Parathyroid adenoma (tissue), 2 donors: Measurements from ENCODE around the gene ZBTB3.

ENCODE experiments used
- H2AFZ ChIP-seq: fragments of 300-600 bp; sonication (generic); one replicate; pipeline ENCODE4 v1.7.0; 2017; ENCODE audit warnings: antibody characterized with exemption, mild to moderate bottlenecking
- H3K27ac ChIP-seq: fragments of 300-600 bp; sonication (generic); one replicate; pipeline ENCODE4 v1.7.0; 2017
- H3K27me3 ChIP-seq: fragments of 300-600 bp; sonication (generic); one replicate; pipeline ENCODE4 v1.7.0; 2017; ENCODE audit warnings: low read length; ENCODE audit not compliant: control insufficient read depth, insufficient read depth
- H3K36me3 ChIP-seq: fragments of 300-600 bp; sonication (generic); one replicate; pipeline ENCODE4 v1.7.0; 2017; ENCODE audit warnings: low read length; ENCODE audit not compliant: control insufficient read depth, insufficient read depth
- H3K4me1 ChIP-seq: fragments of 300-600 bp; sonication (generic); one replicate; pipeline ENCODE4 v1.7.0; 2017; ENCODE audit warnings: control low read depth
- H3K4me2 ChIP-seq: fragments of 300-600 bp; sonication (generic); one replicate; pipeline ENCODE4 v1.7.0; 2017; ENCODE audit warnings: low read length
- H3K4me3 ChIP-seq: fragments of 300-600 bp; sonication (generic); one replicate; pipeline ENCODE4 v1.7.0; 2017; ENCODE audit warnings: low read depth, low read length
- H3K79me2 ChIP-seq: fragments of 300-600 bp; sonication (generic); one replicate; pipeline ENCODE4 v1.7.0; 2017; ENCODE audit warnings: control low read depth
- H3K9ac ChIP-seq: fragments of 300-600 bp; sonication (generic); one replicate; pipeline ENCODE4 v1.7.0; 2017; ENCODE audit warnings: mild to moderate bottlenecking
- H3K9me3 ChIP-seq: fragments of 300-600 bp; sonication (generic); one replicate; pipeline ENCODE4 v1.7.0; 2017; ENCODE audit warnings: low read length; ENCODE audit not compliant: control insufficient read depth
- CTCF ChIP-seq: fragments of 300-600 bp; sonication (generic); IDR thresholded peaks from one replicate; pipeline ENCODE4 v1.7.0; 2017; ENCODE audit warnings: antibody characterized with exemption, mild to moderate bottlenecking
- donor health status: primary hyperparathyroidism.

Gene ZBTB3

GRCh38 chr11:62726156-62726914 lies 27.6 kb downstream of the ZBTB3 start:
- no peak overlapping the region for H2AFZ ChIP-seq
- peaks cover 9% of the 10 kb centered on the region for H3K4me1 ChIP-seq
- H3K27ac ChIP-seq, result peak overlapping the region; percentile 69
- H3K79me2 ChIP-seq, result peaks cover 47% of the 10 kb centered on the region
- H3K36me3 ChIP-seq, result no peaks in the 10 kb centered on the region
- H3K9me3 ChIP-seq, result no peaks in the 10 kb centered on the region
- H3K4me3 ChIP-seq, result peak overlapping the region; percentile 88
- H3K27me3 ChIP-seq, result no peaks in the 10 kb centered on the region
- H3K4me2 ChIP-seq, result peak overlapping the region; percentile 87
- H3K9ac ChIP-seq, result peak overlapping the region; percentile 28
- no peak for TF ChIP-seq CTCF

- peak overlapping the region; percentile 69 for H3K27ac ChIP-seq
Measured at GRCh38 chr11:62725646-62726045, 28.3 kb downstream of the ZBTB3 start.

GRCh38 chr11:62724171-62724570 lies 29.8 kb downstream of the ZBTB3 start:
- TF ChIP-seq CTCF, result no peak
- Histone ChIP-seq H3K9me3 (no peaks in the 10 kb centered on the region), H3K4me2 (peak overlapping the region; percentile 87), H3K4me1 (peaks cover 6% of the 10 kb centered on the region), H2AFZ (no peak overlapping the region), H3K27ac (peak overlapping the region; percentile 9), H3K79me2 (peaks cover 48% of the 10 kb centered on the region), H3K36me3 (no peaks in the 10 kb centered on the region), H3K9ac (no peak overlapping the region), H3K4me3 (no peak overlapping the region), H3K27me3 (no peaks in the 10 kb centered on the region)

More at GRCh38 chr11:62725646-62726045, 28.3 kb downstream of the ZBTB3 start:
- no peaks in the 10 kb centered on the region for H3K27me3 ChIP-seq
- H3K4me1 ChIP-seq, result peaks cover 9% of the 10 kb centered on the region
- H3K4me2 ChIP-seq, result peak overlapping the region; percentile 87
- no peak overlapping the region for H3K9ac ChIP-seq
- peak overlapping the region; percentile 88 for H3K4me3 ChIP-seq
- no peak overlapping the region for H2AFZ ChIP-seq
- no peaks in the 10 kb centered on the region for H3K9me3 ChIP-seq
- H3K79me2 ChIP-seq, result peaks cover 44% of the 10 kb centered on the region
- H3K36me3 ChIP-seq, result no peaks in the 10 kb centered on the region
- no peak for TF ChIP-seq CTCF

- TF ChIP-seq CTCF, result no peak
- Histone ChIP-seq H3K27me3 (no peaks in the 10 kb centered on the region), H3K4me3 (no peak overlapping the region), H3K27ac (no peak overlapping the region), H3K4me1 (peaks cover 6% of the 10 kb centered on the region), H3K79me2 (peaks cover 55% of the 10 kb centered on the region), H3K4me2 (no peak overlapping the region), H3K9me3 (no peaks in the 10 kb centered on the region), H2AFZ (no peak overlapping the region), H3K9ac (no peak overlapping the region), H3K36me3 (no peaks in the 10 kb centered on the region)
Measured at GRCh38 chr11:62721994-62722393, 32.0 kb downstream of the ZBTB3 start.
